Subcutaneous adipose tissue (tissue), 4 donors: ENCODE measurements around the gene TSPAN10. TPM values are rescaled to one million over a fixed set of nuclear protein-coding genes. Genes with fewer than 3 reads are reported as not detected.

Experiments used
- total RNA-seq, 4 donors: library from RNA; depleted of rRNA; stranded (reverse); fragments of >200 nt; gene quantifications; one replicate each; pipeline ENCODE4 v1.1.0, GENCODE V29; 2016
- TF ChIP-seq, protein P1 (sequence below): fragments of 450-650 bp; IDR thresholded peaks from one replicate; pipeline ENCODE4 v1.5.1; 2016; ENCODE audit warnings: low read depth, mild to moderate bottlenecking, control low read depth, antibody characterized with exemption, moderate library complexity

The TSPAN10 gene
- total RNA-seq, 4 donors from 2014 or later, result 0.44 to 2.4 (median 0.68) TPM; not detected in 1

DNA sequence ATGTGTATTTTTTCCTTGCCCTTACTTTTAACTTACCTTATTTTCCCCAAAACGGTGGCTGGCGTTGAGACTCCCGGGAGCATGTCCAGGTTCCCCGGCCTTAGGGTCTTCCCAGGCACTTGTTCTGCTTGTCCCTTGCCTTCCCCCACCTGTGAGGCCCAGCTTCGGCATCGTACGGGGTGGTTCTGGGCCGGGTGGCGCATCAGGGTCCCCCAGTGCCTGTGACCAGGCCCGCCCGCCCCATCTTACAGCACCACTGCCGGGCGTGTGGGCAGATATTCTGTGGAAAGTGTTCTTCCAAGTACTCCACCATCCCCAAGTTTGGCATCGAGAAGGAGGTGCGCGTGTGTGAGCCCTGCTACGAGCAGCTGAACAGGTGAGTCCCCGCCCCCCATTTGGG, 54.2 kb downstream of the TSPAN10 start:
- TF ChIP-seq, protein P1, sequence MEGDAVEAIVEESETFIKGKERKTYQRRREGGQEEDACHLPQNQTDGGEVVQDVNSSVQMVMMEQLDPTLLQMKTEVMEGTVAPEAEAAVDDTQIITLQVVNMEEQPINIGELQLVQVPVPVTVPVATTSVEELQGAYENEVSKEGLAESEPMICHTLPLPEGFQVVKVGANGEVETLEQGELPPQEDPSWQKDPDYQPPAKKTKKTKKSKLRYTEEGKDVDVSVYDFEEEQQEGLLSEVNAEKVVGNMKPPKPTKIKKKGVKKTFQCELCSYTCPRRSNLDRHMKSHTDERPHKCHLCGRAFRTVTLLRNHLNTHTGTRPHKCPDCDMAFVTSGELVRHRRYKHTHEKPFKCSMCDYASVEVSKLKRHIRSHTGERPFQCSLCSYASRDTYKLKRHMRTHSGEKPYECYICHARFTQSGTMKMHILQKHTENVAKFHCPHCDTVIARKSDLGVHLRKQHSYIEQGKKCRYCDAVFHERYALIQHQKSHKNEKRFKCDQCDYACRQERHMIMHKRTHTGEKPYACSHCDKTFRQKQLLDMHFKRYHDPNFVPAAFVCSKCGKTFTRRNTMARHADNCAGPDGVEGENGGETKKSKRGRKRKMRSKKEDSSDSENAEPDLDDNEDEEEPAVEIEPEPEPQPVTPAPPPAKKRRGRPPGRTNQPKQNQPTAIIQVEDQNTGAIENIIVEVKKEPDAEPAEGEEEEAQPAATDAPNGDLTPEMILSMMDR, result no peak

DNA sequence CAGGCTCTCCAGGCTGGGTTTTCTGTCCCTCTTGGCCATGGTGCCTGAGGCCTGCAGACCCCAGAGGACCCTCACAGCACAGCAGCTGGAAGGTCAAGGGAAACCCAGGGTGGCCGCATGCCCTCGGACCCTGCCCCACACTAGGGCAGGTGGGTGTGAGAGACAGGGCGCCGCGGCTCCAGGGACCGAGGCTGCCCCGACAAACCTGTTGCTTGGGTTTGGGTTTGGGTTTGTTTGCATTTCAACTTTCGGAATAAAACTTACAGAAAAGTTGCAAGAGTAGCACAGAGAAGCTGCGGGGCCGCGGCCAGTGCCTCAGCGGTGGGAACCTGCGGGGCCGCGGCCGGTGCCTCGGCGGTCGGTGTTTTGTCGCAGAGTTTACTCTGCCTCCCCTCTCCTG, 54.6 kb downstream of the TSPAN10 start:
- TF ChIP-seq, protein P1, result no peak

DNA sequence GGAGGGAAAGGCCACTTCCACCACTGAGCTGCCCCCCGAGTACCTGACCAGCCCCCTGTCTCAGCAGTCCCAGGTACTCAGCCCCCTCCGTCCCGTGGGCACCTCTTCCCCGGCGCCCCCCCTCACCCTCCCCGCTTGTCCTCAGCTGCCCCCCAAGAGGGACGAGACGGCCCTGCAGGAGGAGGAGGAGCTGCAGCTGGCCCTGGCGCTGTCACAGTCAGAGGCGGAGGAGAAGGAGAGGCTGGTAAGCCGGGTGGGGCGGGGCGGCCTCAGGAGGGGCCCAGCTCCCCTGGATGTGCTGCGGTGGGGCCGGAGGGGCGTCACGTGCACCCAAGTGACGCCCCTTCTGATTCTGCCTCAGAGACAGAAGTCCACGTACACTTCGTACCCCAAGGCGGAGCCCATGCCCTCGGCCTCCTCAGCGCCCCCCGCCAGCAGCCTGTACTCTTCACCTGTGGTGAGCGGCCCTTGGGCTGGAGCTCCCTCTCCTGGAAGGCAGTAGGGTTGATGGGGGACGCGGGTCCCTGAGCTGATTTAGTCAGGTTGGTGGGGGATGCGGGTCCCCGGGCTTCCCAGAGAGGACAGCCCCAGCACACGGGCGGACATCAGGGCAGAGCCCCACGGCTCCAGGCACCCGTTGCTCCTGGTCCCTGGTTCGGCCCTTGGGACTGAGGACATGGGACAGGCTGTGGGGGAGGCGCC, 56.7 kb downstream of the TSPAN10 start:
- TF ChIP-seq, protein P1, result no peak

DNA sequence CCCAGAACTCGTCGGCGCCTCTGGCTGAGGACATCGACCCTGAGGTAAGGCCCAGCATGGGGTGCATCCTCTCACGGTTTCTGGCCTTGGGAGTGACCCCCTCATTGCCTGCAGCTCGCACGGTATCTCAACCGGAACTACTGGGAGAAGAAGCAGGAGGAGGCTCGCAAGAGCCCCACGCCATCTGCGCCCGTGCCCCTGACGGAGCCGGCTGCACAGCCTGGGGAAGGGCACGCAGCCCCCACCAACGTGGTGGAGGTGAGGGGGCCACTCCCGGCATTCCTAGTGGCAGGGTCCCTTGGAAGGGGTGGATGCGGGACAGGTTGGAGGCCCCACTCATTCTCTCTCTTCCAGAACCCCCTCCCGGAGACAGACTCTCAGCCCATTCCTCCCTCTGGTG, 57.8 kb downstream of the TSPAN10 start:
- TF ChIP-seq, protein P1, result no peak

DNA sequence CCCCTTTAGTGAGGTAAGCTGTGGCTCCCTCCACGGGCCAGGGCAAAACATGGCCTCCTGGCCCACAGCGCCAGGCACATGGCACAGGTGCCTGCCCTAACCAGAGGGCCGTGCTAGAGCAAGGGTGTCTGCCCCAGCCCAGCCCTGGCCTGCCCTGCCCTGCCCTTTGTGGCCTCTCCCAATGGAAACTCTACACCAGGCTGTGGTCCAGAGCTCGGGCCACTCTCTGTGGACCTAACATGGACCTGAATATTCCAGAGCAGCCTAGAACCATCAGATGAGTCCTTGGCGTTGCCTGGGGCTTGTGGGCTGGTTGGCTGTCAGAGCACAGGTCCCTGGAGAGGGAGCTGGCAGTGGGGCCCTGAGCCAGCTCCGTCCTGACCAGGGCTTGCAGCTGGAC, 58.2 kb downstream of the TSPAN10 start:
- TF ChIP-seq, protein P1, result no peak

DNA sequence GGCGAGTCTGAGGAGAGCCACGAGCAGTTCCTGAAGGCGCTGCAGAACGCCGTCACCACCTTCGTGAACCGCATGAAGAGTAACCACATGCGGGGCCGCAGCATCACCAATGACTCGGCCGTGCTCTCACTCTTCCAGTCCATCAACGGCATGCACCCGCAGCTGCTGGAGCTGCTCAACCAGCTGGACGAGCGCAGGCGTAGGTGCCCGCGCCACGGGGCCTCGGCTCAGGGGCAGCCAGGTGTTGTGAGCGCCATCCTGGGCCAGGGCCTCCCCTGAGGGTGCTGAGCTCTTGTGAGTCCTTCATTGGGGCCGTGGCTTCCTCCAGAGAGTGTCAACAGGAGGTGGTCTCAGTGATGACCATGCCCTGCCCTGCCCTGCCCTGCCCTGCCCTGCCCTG, 58.8 kb downstream of the TSPAN10 start:
- TF ChIP-seq, protein P1, result no peak

DNA sequence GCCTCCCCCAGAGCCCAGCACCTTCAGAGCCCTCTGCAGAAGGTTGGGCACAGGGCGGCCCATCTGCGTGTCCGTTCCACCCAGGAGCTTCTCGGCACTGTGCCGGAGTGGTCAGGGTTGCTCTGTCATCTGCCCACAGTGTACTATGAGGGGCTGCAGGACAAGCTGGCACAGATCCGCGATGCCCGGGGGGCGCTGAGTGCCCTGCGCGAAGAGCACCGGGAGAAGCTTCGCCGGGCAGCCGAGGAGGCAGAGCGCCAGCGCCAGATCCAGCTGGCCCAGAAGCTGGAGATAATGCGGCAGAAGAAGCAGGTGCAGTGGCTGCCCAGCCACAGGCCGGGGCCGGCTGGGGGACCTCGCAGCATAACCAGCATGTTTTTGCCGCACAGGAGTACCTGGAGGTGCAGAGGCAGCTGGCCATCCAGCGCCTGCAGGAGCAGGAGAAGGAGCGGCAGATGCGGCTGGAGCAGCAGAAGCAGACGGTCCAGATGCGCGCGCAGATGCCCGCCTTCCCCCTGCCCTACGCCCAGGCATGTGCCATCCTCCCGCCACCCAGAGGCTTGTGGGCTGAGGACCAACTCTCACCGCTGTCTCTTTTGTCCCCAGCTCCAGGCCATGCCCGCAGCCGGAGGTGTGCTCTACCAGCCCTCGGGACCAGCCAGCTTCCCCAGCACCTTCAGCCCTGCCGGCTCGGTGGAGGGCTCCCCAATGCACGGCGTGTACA, 59.4 kb downstream of the TSPAN10 start:
- TF ChIP-seq, protein P1, result no peak
